ENCODE results near the gene FBXL17.
A peak's percentile ranks its signal among the peaks of the same experiment; 100 is the strongest.
"Not testable (repeated sequence)": the region's sequence is repeated elsewhere in the genome, so short reads cannot be mapped to it uniquely, and the experiment has no call there.

Gene FBXL17

DNA sequence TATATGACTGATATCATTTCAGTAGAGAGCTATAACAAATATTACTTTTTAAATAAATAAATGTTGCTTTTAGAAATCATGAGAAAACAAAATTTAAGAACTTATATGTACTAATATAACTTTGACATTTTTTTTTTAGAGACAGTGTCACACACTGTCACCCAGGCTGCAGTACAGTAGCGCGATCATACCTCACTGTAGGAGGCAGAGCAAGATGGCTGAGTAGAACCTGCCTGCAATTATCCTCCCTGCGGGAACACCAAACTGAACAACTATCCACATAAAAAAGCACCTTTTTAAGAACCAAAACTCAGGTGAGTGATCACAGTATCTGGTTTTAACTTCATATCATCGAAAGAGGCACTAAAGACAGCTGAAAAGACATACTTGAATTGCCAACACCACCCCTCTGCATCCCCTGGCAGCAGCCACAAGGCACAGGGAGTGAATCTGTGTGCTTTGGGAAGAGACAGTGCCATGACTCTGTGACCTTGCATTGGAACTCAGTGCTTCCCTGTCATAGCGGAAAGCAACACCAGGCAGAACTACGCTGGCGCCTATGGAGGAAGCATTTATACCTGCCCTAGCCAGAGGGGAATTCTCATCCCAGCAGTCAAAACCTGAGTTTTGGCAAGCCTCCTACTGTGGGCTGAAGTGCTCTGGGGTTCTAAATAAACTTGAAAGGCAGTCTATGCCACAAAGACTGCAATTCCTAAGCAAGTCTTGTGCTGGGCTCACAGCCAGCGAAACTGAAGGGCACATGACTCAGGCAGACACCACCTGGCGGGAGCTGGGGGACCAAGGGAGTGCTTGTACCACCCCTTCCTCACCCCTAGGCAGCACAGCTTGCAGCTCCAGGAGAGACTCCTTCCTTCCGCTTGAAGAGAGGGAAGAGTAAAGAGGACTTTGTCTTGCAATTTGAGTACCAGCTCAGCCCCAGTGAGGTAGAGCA lies 142.7 kb downstream of the FBXL17 start:
- DNase-seq, result no peak

DNA sequence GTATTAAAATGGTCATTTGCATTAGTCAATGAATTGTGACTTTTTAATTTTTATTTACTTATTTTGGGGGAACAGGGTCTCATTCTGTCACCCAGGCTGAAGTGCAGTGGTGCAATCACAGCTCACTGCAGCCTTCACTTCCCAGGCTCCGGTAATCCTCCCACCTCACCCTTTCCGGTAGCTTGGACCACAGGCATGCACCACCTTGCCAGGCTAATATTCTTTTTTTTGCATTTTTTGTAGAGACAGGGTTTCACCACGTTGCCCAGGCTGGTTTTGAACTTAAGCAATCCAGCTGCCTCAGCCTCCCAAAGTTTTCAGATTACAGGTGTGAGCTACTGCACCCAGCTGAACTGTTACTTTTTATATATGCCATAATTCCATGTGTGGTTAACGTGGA lies 143.4 kb downstream of the FBXL17 start:
- DNase-seq, result no peak

- no peak for DNase-seq
Observed at GRCh38 chr5:108233617-108234155, 148.2 kb downstream of the FBXL17 start.

DNA sequence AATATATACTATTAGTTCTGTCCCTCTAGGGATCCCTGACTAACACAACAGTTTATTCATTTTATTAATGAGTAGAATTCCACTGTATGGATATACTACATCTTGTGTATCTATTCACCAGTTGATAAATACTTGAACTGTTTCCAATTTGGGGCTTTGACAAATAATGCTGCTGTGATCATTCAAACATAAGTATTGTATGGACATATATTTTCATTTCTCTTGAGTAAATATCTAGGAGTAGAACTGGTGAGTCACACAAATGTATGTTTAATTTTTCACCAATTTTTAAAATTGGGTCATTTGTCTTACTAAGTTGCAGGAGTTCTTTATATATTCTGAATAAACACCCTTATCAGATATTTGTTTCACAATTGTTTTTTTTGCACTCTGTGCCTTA lies 149.1 kb downstream of the FBXL17 start:
- DNase-seq, result no peak

- no peak for DNase-seq
Observed at GRCh38 chr5:108222011-108222410, 159.9 kb downstream of the FBXL17 start.

DNA sequence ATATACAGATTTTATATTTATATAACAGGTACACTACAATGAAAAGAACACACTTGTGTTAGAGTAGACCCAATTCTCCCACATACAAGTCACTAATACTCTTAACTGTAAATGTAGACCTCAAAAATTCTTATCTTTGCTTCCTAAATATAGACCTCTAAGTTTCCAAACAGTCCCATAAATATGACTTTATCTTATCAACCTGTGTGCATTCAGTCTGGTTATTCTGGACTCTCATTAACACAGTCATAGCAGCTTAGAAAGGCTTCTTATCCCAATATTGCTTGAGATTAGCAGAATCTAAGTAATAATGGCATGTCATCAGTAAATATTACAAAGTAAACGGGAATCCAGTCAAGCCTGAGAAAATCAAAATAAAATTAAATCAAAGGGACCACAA lies 161.1 kb downstream of the FBXL17 start:
- DNase-seq, result no peak

- no peak for DNase-seq
Observed at GRCh38 chr5:108216890-108217289, 165.0 kb downstream of the FBXL17 start.

GRCh38 chr5:108214857-108215256 lies 167.0 kb downstream of the FBXL17 start:
- no peak for DNase-seq

- DNase-seq, result no peak
Observed at GRCh38 chr5:108212775-108213346, 169.0 kb downstream of the FBXL17 start.

DNA sequence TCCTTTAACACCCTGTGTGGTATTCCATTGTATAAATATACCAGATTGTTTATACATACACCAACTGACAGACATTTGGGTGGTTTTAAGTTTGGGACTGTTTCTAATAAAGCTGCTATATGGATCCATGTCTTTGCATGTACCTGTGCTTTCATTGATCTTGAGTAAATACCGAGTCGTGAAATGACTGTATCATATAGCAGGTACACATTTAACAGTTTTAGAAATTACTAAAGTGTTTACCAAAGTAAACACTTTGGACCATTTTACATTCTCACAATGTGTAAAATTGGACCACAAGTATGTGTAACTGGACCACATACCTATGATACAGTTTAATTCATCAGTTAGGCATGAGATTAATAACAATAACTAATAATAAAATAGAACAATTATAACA lies 175.2 kb downstream of the FBXL17 start:
- DNase-seq, result no peak

GRCh38 chr5:108201721-108202120 lies 180.2 kb downstream of the FBXL17 start:
- no peak for DNase-seq

DNA sequence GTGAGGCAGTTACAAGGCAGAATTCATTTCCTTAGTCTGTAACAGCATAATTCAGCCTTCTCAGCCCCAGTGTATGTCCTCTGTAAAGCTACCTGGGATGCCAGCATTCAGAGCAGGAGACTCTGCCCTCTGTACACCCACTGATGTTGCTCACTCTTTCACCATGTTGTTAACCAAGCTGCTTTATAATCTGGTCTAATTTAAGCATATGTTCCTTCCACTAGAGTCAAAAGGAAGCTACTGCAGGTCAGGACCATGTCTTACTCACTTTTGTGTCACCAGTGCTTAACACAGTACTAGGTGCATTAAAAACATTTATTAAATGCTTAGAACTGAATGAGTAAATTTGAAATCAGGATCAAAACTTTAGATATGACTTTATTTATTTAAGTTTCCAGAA lies 185.6 kb downstream of the FBXL17 start:
- DNase-seq, result no peak

GRCh38 chr5:108193021-108193795 lies 188.7 kb downstream of the FBXL17 start:
- no peak for DNase-seq

DNA sequence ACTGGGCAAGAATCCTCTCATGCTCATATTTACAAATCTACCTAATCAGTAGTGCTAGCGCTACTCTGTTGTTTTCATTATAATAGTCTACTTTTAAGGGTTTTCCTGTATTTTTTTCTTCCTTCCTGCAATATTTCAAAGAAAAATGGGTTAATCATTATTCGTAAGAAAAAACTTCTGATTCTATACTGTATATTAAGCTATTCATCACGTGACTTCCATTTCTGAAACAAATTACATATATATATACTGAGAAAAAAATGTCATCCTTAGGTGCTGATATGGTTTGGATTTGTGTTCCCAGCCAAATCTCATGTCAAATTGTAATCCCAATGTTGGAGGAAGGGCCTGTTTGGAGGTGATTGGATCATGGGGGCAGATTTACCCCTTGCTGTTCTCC lies 197.0 kb downstream of the FBXL17 start:
- no peak for DNase-seq

- DNase-seq, result no peak
Observed at GRCh38 chr5:108181975-108182374, 199.9 kb downstream of the FBXL17 start.

DNA sequence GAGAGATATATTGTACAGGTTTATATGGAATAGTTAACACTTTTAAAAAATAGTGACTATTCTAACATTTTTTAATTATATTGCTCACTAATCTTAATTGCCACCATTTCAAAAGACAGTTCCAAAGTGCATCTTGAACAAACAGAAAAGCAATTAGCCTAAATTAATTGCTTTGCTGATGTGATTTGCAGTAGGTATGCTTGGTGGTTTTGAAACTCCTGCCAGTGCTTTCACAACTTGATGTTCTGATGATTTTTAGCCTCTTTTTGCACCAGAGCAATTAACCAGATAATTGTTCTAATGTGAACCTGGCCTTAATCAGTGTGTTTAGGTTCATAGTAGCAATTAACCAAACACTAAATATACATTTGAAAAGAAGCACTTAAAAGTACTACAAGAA lies 207.6 kb downstream of the FBXL17 start:
- DNase-seq, result no peak

DNA sequence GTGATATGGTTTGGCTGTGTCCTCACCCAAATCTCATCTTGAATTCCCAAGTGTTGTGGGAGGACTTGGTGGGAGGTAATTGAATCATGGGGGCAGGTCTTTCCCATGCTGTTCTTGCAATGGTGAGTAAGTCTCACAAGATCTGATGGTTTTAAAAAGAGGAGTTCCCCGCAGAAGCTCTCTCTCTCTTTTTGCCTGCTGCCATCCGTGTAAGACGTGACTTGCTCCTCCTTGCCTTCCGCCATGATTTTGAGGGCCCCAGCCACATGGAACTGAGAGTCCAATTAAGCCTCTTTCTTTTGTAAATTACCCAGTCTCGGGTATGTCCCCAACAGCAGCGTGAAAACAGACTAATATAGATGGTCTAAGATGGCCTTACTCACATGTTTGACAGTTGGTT lies 210.1 kb downstream of the FBXL17 start:
- no peak for DNase-seq

- peak; percentile 41 for DNase-seq
Observed at GRCh38 chr5:108168915-108169314, 213.0 kb downstream of the FBXL17 start.

DNA sequence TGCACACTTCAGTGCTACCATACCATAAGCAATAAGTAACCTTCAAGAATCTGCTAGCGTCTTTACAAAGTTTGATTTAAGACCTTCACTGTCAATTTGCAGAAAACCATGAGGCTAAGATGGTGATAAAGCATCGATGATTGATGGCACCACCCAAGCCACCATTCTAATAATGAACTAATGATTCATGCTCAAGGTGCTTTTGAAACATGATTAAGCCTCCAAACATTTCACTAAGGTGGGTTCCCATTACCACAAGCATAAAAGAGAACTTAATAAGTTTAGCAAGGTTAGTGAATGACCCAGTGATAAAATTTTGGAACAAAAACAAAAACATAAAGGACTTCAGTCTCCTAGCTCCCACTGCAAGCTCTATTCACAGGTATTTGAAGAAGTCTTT lies 214.7 kb downstream of the FBXL17 start:
- DNase-seq, result no peak

- DNase-seq, result no peak
Observed at GRCh38 chr5:108164574-108164973, 217.3 kb downstream of the FBXL17 start.

DNA sequence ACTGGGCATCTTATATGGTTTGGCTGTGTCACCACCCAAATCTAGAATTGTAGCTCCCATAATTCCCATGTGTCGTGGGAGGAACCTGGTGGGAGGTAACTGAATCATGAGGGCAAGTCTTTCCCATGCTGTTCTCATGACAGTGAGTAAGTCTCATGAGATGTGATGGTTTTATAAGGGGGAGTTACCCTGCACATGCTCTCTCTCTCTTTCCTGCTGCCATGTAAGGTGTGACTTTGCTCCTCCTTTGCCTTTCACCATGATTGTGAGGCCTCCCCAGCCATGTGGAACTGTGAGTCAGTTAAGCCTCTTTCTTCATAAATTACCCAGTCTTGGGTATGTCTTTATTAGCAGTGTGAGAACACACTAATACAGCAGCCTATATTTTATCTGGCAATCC lies 229.0 kb downstream of the FBXL17 start:
- DNase-seq, result not testable (repeated sequence)

GRCh38 chr5:108149369-108149768 lies 232.5 kb downstream of the FBXL17 start:
- DNase-seq, result no peak

GRCh38 chr5:108148715-108149139 lies 233.2 kb downstream of the FBXL17 start:
- DNase-seq, result peak; percentile 1
